ENCODE data around the gene RFPL1. TPM values are rescaled to one million over a fixed set of nuclear protein-coding genes. Genes with fewer than 3 reads are reported as not detected.
A peak's percentile ranks its signal among the peaks of the same experiment; 100 is the strongest.

Gene RFPL1
- total and polyA plus RNA-seq, 11 donors, result not detected

- Histone ChIP-seq H3K27ac (no peak overlapping the region), H3K9me3 (no peaks in the 10 kb centered on the region), H3K36me3 (no peaks in the 10 kb centered on the region), H3K27me3 (no peaks in the 10 kb centered on the region), H3K4me1 (no peaks in the 10 kb centered on the region), H3K4me3 (no peak overlapping the region)
- no peak for DNase-seq
- intact Hi-C loops (cut with DNase I), result no loop called here
- 83 to 88% (median 83%) methylated on average over 8 of the region's 8 CpGs for WGBS, 4 donors
- no peak for TF ChIP-seq CTCF (IDR thresholded peaks at IDR 0.05)
- no peak for TF ChIP-seq POLR2A (IDR thresholded peaks at IDR 0.05)
- ATAC-seq, result no peak
Measured at GRCh38 chr22:29450222-29450621, 11.8 kb downstream of the RFPL1 start.

DNA sequence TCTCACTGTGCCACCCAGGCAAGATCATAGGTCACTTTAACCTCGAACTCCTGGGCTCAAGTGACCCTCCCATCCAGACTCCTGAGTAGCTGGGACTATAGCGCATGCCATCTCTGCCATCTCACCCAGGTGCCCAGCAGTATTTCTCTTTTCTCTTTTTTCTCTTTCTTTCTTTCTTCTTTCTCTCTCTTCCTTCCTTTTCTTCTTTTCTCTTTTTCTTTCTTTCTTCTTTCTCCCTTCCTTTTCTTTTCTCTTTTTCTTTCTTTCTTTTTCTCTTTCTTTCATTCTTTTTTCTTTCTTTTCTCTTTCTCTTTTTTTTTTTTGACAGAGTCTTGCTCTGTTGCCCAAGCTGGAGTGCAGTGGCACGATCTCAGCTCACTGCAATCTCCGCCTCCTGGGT, 13.5 kb downstream of the RFPL1 start:
- TF ChIP-seq POLR2A (IDR thresholded peaks at IDR 0.05) (no peak), CTCF (IDR thresholded peaks at IDR 0.05) (no peak)
- WGBS, 4 donors, result 88 to 95% (median 91%) methylated on average over 4 of the region's 4 CpGs
- Histone ChIP-seq H3K9me3 (no peaks in the 10 kb centered on the region), H3K36me3 (no peaks in the 10 kb centered on the region), H3K27ac (no peak overlapping the region), H3K4me3 (no peak overlapping the region), H3K4me1 (no peaks in the 10 kb centered on the region), H3K27me3 (no peaks in the 10 kb centered on the region)
- intact Hi-C loops (cut with DNase I), result no loop called here
- DNase-seq (no peak), ATAC-seq (no peak)

DNA sequence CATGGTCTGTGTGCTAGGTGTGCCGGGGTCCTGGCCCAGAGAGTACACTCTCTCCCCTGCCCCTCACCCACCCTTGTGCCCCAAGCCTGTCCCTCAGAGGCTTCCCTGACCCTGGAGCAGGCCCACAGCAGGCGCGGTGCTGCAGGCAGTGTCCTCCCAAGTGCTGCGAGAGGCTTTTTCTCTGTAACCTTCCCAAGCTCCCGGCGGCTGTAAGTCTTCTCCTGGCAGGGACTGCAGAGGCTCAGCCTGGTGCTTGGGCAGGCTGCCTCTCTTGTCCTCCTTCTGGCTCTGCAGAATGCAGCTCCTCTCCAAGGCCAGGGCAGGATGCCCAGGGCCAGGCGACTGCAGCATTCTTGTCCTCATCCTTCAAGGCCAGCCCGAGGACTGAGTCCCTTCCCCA, 15.9 kb downstream of the RFPL1 start:
- Histone ChIP-seq H3K36me3 (no peaks in the 10 kb centered on the region), H3K4me1 (no peaks in the 10 kb centered on the region), H3K9me3 (no peaks in the 10 kb centered on the region), H3K27me3 (no peaks in the 10 kb centered on the region), H3K27ac (no peak overlapping the region), H3K4me3 (no peak overlapping the region)
- peak in 1 of 4 donors; percentile 41 for ATAC-seq
- intact Hi-C loops (cut with DNase I), result no loop called here
- no peak for DNase-seq
- no peak for TF ChIP-seq POLR2A (IDR thresholded peaks at IDR 0.05)
- 60 to 67% (median 63%) methylated on average over 7 to 8 of the region's 8 CpGs for WGBS, 4 donors

DNA sequence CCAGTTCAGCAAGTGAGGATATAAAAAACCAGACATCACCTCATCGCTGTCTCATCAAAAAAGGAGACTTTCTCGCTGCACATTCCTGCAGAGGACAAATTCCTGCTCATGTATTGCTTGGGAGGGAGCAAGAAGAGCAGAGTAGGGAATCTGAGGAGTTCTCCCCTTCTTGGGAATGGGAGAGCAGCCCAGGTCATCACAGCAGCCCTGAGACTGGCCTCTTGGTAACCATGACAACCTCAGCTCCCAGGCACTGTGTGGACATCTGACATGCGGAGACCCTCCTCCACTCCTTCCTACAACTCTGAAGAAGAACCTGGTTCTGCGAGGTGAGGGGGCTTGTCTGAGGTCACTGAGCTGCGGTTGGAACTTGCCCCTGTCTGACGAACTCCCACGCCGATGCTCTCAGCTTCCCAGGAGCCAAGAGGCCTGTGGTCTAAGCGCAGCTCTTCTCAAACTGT, 17.9 kb downstream of the RFPL1 start:
- no peaks in the 10 kb centered on the region for H3K4me1 ChIP-seq
- TF ChIP-seq CTCF (IDR thresholded peaks at IDR 0.05) (no peak), POLR2A (IDR thresholded peaks at IDR 0.05) (no peak)
- no peaks in the 10 kb centered on the region for H3K9me3 ChIP-seq
- no peak for DNase-seq
- ATAC-seq, result no peak
- WGBS, 4 donors, result 55 to 70% (median 65%) methylated on average over 6 to 9 of the region's 9 CpGs
- H3K27ac ChIP-seq, result no peak overlapping the region
- H3K4me3 ChIP-seq, result no peak overlapping the region
- H3K27me3 ChIP-seq, result no peaks in the 10 kb centered on the region
- intact Hi-C loops (cut with DNase I), result no loop called here
- no peaks in the 10 kb centered on the region for H3K36me3 ChIP-seq

DNA sequence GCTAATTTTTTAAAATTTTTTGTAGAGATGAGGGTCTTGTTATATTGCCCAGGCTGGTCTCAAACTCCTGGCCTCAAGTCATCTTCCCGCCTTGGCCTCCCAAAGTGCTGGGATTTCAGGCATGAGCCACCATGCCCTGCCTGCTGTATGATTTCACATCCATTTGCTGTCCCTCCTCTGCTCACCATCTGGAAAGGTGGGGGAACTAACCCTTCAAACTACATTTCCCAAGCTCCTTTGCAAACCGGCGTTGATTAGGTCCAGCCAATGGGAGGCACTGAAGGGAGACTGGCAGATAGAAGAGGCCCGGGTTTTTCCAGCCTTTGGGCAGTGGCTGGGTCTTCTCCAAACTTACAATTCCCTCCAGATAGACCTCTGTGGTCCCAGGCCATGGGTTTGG, 19.3 kb downstream of the RFPL1 start:
- no peak overlapping the region for H3K4me3 ChIP-seq
- H3K4me1 ChIP-seq, result no peaks in the 10 kb centered on the region
- intact Hi-C loops (cut with DNase I), result no loop called here
- ATAC-seq, result peak in 3 of 4 donors; percentile 63 to 71 (median 65)
- 28 to 34% (median 31%) methylated on average over 4 of the region's 4 CpGs for WGBS, 4 donors
- no peaks in the 10 kb centered on the region for H3K9me3 ChIP-seq
- no peak for TF ChIP-seq POLR2A (IDR thresholded peaks at IDR 0.05)
- TF ChIP-seq CTCF (IDR thresholded peaks at IDR 0.05), result no peak
- no peaks in the 10 kb centered on the region for H3K36me3 ChIP-seq
- DNase-seq, result no peak
- no peak overlapping the region for H3K27ac ChIP-seq
- no peaks in the 10 kb centered on the region for H3K27me3 ChIP-seq
